Heart left ventricle (tissue), 16 donors: ENCODE data around the gene HCST. TPM values are rescaled to one million over a fixed set of nuclear protein-coding genes. Genes with fewer than 3 reads are reported as not detected.
"Not testable (repeated sequence)": the region's sequence is repeated elsewhere in the genome, so short reads cannot be mapped to it uniquely, and the experiment has no call there.

ENCODE experiments used
- ATAC-seq, 4 donors: fragments of 200-7000 bp; cut with Tn5 transposase; one replicate each; pipeline ENCODE4 v1.9.1; 2020 to 2022; ENCODE audit warnings: moderate library complexity in 4 of 4, mild to moderate bottlenecking in 3 of 4, moderate number of reproducible peaks in 1 of 4
- DNase-seq, 5 donors: peaks; one replicate each; pipeline ENCODE4 v3.0.0-alpha.2; 2020
- H3K27ac ChIP-seq, 12 donors: fragments of 200-600 bp; sonication (generic) in 4 of 12; one replicate each; pipeline versions ENCODE4 v1.5.0 to v1.8.0; 2016 to 2022; ENCODE audit warnings: mild to moderate bottlenecking in 2 of 12
- H3K27me3 ChIP-seq, 9 donors: fragments of 200-600 bp; sonication (generic) in 2 of 9; one replicate each; pipeline versions ENCODE4 v1.5.1 to v1.8.0; 2016 to 2022; ENCODE audit warnings: mild to moderate bottlenecking in 3 of 9
- H3K36me3 ChIP-seq, 9 donors: fragments of 200-600 bp; sonication (generic) in 2 of 9; one replicate each; pipeline versions ENCODE4 v1.5.0 to v1.8.0; 2018 to 2022; ENCODE audit warnings: mild to moderate bottlenecking in 2 of 9
- H3K4me1 ChIP-seq, 12 donors: fragments of 200-600 bp; sonication (generic) in 4 of 12; one replicate each; pipeline versions ENCODE4 v1.5.0 to v1.8.0; 2016 to 2022; ENCODE audit warnings: mild to moderate bottlenecking in 3 of 12
- H3K4me3 ChIP-seq, 12 donors: fragments of 200-600 bp; sonication (generic) in 4 of 12; one replicate each; pipeline versions ENCODE4 v1.5.0 to v1.8.0; 2017 to 2022; ENCODE audit warnings: mild to moderate bottlenecking in 9 of 12, moderate library complexity in 4 of 12
- H3K9me3 ChIP-seq, 12 donors: fragments of 200-600 bp; sonication (generic) in 4 of 12; one replicate each; pipeline versions ENCODE4 v1.5.0 to v1.8.0; 2016 to 2022; ENCODE audit warnings: mild to moderate bottlenecking in 1 of 12
- CTCF ChIP-seq, 12 donors: fragments of 200-600 bp; sonication (generic) in 4 of 12; IDR thresholded peaks; one replicate each; pipeline versions ENCODE4 v1.5.0 to v1.8.0; 2018 to 2022; ENCODE audit warnings: antibody characterized with exemption in 12 of 12, mild to moderate bottlenecking in 5 of 12
- POLR2A ChIP-seq, 2 donors: fragments of 450-650 bp; IDR thresholded peaks; one replicate each; pipeline ENCODE4 v1.6.1; 2017; ENCODE audit warnings: antibody characterized with exemption in 2 of 2, mild to moderate bottlenecking in 2 of 2, moderate library complexity in 2 of 2
- WGBS, 4 donors: extraction: QIAGEN DNeasy Blood & Tissue Kit in 2 of 4; methylation state at CpG; one replicate each; pipeline versions ENCODE4 v1.1.5 to v1.1.7; 2013 to 2018; 5-methylcytosine and 5-hydroxymethylcytosine counted together
- intact Hi-C, 10 donors: fragments of 100-400 bp; cut with DNase I; formaldehyde crosslinking; loops; one replicate each; pipeline versions ENCODE4 v1.11.1 to v1.14.2; 2022
- polyA plus RNA-seq, 2 donors: library from polyadenylated mRNA; stranded (reverse); fragments of 200-250 nt; gene quantifications; one replicate each; pipeline ENCODE4 v1.2.3, GENCODE V29; 2013
- total RNA-seq, 9 donors: library from RNA; depleted of rRNA in 2 of 9; stranded (reverse); fragments of >200 nt in 2 of 9; fragmentation: NEBNext Ultra II Directional in 3 of 9; extraction: Animal tissue kit (Norgen Biotek cat#: 25700) in 3 of 9; gene quantifications; one replicate each; pipeline versions ENCODE4 v1.1.0 to v1.2.4, GENCODE V29; 2016 to 2023
- donor health status: ischemic (EF 13 %, LVEDD 7.1; RV severe dilation, severe dysfunction).
- donor health status: healthy with polysubstance abuse.
- donor health status: DM: no; HTN: yes; CAD: no.
- donor health status: DM: no; HTN: no; CAD: no.
- donor health status: ischemic (EF 25% LVEDD 6.9; RV normal size, moderate dysfunction).
- donor health status: ischemic (EF 25% LVEDD 5.7; RV mildly dilated, moderate dysfunction).
- donor health status: healthy.
- donor health status: DM: yes; HTN: yes; CAD: no.
- donor health status: ischemic (EF 35%, LVEDD 5.7; RV mildly dilated, moderate dysfunction).
- donor health status: nonischemic (EF 11% LVEDD 7.7; RV severe dilation, severe dysfunction).
- donor health status: DM: yes; HTN: yes; CAD: no.
- donor health status: PGD.
- donor health status: ischemic (EF 29% LVEDD 5.4; RV normal size, mild dysfunction).
- donor health status: nonischemic (EF 23%, LVEDD 6.1; RV moderate dilation, normal function).

The HCST gene
- total and polyA plus RNA-seq, 11 donors, result 2.3 to 31.7 (median 4.7) TPM; not detected in 1

GRCh38 chr19:35868823-35869326 is 33.5 kb upstream of the HCST start:
- H3K27ac ChIP-seq, result peak overlapping the region in 1 of 12 donors; percentile 34
- DNase-seq (no peak), ATAC-seq (no peak)

GRCh38 chr19:35869327-35870123 is 32.8 kb upstream of the HCST start:
- DNase-seq, result peak; percentile 52 to 78 (median 66)
- H3K36me3 ChIP-seq, result no peaks in the 10 kb centered on the region
- no peaks in the 10 kb centered on the region for H3K9me3 ChIP-seq
- peak overlapping the region in 11 of 12 donors; percentile 13 to 67 (median 55) for H3K4me3 ChIP-seq
- H3K4me1 ChIP-seq, result peaks cover 0 to 26% (median 18%) of the 10 kb centered on the region in 12 donors
- intact Hi-C loops, result loop anchor here in 1 of 10 donors (10.0 kb wide), 1 partner anchor 85 kb away; no protein-coding TSS in a partner anchor
- 0 to 2% (median 2%) methylated on average over 37 to 51 of the region's 51 CpGs for WGBS, 4 donors
- peak in 3 of 4 donors; percentile 57 to 78 (median 70) for ATAC-seq
- H3K27ac ChIP-seq, result no peak overlapping the region
- H3K27me3 ChIP-seq, result peaks cover 0 to 22% (median 8%) of the 10 kb centered on the region in 9 donors
- TF ChIP-seq POLR2A (IDR thresholded peaks at IDR 0.05) (no peak), CTCF (IDR thresholded peaks at IDR 0.05) (no peak)

More at GRCh38 chr19:35868823-35869326, 33.5 kb upstream of the HCST start:
- H3K4me1 ChIP-seq, result peaks cover 0 to 26% (median 18%) of the 10 kb centered on the region in 12 donors
- no peaks in the 10 kb centered on the region for H3K9me3 ChIP-seq
- 2% methylated on average over 11 to 15 of the region's 15 CpGs; no CpG with 5 or more reads in 1 of the 4 donors for WGBS, 4 donors
- intact Hi-C loops, result no loop called here
- no peak for TF ChIP-seq CTCF (IDR thresholded peaks at IDR 0.05)
- no peak for TF ChIP-seq POLR2A (IDR thresholded peaks at IDR 0.05)
- H3K36me3 ChIP-seq, result no peaks in the 10 kb centered on the region
- peaks cover 0 to 25% (median 8%) of the 10 kb centered on the region in 9 donors for H3K27me3 ChIP-seq
- peak overlapping the region; percentile 34 to 67 (median 56) for H3K4me3 ChIP-seq

GRCh38 chr19:35870124-35870736 is 32.1 kb upstream of the HCST start:
- H3K36me3 ChIP-seq, H3K27ac ChIP-seq, ATAC-seq, DNase-seq, H3K9me3 ChIP-seq: not testable (repeated sequence)
- WGBS, 4 donors, result 32 to 45% (median 39%) methylated on average over 26 of the region's 26 CpGs
- peaks cover 0 to 22% (median 4%) of the 10 kb centered on the region in 9 donors for H3K27me3 ChIP-seq
- intact Hi-C loops, result loop anchor here in 1 of 10 donors (10.0 kb wide), 1 partner anchor 85 kb away; no protein-coding TSS in a partner anchor
- peaks cover 0 to 26% (median 18%) of the 10 kb centered on the region in 12 donors for H3K4me1 ChIP-seq
- peak overlapping the region in 4 of 12 donors; percentile 48 to 60 (median 56) for H3K4me3 ChIP-seq

- H3K27me3 ChIP-seq, result peaks cover 0 to 22% (median 0%) of the 10 kb centered on the region in 9 donors
- no peaks in the 10 kb centered on the region for H3K36me3 ChIP-seq
- ATAC-seq (no peak), DNase-seq (no peak)
- no peak overlapping the region for H3K27ac ChIP-seq
- intact Hi-C loops, result loop anchor here in 1 of 10 donors (10.0 kb wide), 1 partner anchor 86 kb away; no protein-coding TSS in a partner anchor
- TF ChIP-seq POLR2A (IDR thresholded peaks at IDR 0.05) (no peak), CTCF (IDR thresholded peaks at IDR 0.05) (no peak)
- H3K4me1 ChIP-seq, result peaks cover 0 to 26% (median 18%) of the 10 kb centered on the region in 12 donors
- no peak overlapping the region for H3K4me3 ChIP-seq
- WGBS, 4 donors, result 68 to 77% (median 72%) methylated on average over 12 of the region's 12 CpGs
- no peaks in the 10 kb centered on the region for H3K9me3 ChIP-seq
These were observed 31.5 kb upstream of the HCST start for GRCh38 chr19:35870798-35871197.
